ENCODE results near the gene C2CD4A. TPM values are rescaled to one million over a fixed set of nuclear protein-coding genes. Genes with fewer than 3 reads are reported as not detected.

Gene C2CD4A
- total and polyA plus RNA-seq, 10 of the 15 experiments (the other 5 are each of a cell fraction or from before 2014, with no cell fraction given): not detected

DNA sequence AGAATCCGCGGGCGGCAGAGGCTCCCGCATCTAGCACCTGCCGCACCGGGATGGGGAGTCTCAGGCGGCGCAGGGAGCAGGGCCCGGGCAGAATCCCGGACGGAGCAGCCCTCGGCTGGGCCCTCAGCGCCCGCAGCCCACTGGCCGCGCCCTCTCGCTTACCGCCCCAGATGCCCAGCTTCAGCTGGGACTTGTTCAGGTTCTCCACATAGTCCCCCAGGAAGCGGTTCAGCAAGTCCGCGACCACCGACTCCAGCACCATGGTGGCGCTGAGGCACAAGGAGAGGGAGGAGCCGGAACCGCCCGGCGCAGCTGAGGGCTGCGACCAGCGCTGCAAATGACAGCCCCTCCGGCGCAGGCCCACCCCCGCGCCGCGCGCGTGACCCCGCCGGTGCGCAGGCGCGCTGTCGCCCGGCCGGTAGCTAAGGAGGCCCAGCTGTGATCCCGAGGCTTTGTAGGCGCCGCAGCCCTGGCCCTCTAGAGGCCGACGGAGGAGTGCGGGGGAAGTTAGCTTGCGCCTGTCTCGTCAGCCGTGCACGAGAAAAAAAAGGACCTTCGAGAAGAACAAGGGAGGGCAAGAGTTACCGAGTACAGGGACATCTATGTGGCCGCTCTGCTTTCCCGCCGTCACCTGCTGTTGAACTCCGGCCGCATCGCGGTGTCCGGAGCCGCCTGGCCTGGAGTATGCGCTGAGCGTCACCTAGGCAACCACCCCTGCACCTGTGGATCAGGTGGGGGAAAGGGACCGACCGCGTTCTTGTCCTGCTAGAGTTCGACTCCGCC, 6.5 kb upstream of the C2CD4A start, which contains the start of gene VPS13C (continued):
- TF ChIP-seq, protein P1, sequence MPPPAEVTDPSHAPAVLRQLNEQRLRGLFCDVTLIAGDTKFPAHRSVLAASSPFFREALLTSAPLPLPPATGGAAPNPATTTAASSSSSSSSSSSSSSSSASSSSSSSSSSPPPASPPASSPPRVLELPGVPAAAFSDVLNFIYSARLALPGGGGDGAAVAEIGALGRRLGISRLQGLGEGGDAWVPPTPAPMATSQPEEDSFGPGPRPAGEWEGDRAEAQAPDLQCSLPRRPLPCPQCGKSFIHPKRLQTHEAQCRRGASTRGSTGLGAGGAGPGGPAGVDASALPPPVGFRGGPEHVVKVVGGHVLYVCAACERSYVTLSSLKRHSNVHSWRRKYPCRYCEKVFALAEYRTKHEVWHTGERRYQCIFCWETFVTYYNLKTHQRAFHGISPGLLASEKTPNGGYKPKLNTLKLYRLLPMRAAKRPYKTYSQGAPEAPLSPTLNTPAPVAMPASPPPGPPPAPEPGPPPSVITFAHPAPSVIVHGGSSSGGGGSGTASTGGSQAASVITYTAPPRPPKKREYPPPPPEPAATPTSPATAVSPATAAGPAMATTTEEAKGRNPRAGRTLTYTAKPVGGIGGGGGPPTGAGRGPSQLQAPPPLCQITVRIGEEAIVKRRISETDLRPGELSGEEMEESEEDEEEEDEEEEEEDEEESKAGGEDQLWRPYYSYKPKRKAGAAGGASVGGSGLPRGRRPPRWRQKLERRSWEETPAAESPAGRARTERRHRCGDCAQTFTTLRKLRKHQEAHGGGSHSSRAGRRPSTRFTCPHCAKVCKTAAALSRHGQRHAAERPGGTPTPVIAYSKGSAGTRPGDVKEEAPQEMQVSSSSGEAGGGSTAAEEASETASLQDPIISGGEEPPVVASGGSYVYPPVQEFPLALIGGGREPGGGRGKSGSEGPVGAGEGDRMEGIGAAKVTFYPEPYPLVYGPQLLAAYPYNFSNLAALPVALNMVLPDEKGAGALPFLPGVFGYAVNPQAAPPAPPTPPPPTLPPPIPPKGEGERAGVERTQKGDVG (CRISPR knock-in tag; IDR thresholded peaks at IDR 0.05): no peak
- TF ChIP-seq CHD2 (IDR thresholded peaks at IDR 0.05; ENCODE audit: borderline replicate concordance, low read depth, low read length) (peak; percentile 6; the same call in 1 of the 2 replicates), SIX5 (IDR thresholded peaks at IDR 0.05; ENCODE audit: low read depth, low read length, severe bottlenecking) (no peak), HDAC6 (IDR thresholded peaks at IDR 0.05; ENCODE audit: unreplicated experiment) (no peak), BCL11A (IDR thresholded peaks at IDR 0.05; ENCODE audit: low read depth, low read length) (peak; percentile 10; the same call in 1 of the 2 replicates), EZH2 (IDR thresholded peaks at IDR 0.05; ENCODE audit: borderline replicate concordance, control insufficient read depth, low read depth, low read length) (no peak), IKZF2 (IDR thresholded peaks at IDR 0.05) (peak; percentile 32 to 59), SREBF2 (IDR thresholded peaks at IDR 0.05; ENCODE audit: low read length) (no peak), CBX5 (IDR thresholded peaks at IDR 0.05; ENCODE audit: low read depth) (no peak), PAX5 (IDR thresholded peaks at IDR 0.05; ENCODE audit: borderline replicate concordance, low read depth, low read length) (peak; percentile 28; the same call in 1 of the 2 replicates), BMI1 (IDR thresholded peaks at IDR 0.05; ENCODE audit: borderline replicate concordance) (peak; percentile 82), SRF (IDR thresholded peaks at IDR 0.05; ENCODE audit: low read depth in 2 of 2, low read length in 2 of 2) (no peak), SMARCA5 (IDR thresholded peaks at IDR 0.05) (peak; percentile 85; the same call in 1 of the 2 replicates), TCF12 (IDR thresholded peaks at IDR 0.05; ENCODE audit: low read depth, low read length) (peak; percentile 81), RCOR1 (conservative IDR thresholded peaks at IDR 0.05; ENCODE audit: low read depth, low read length) (0 out of 2 replicates have a peak, but pooled peaks have one; percentile 30), NBN (IDR thresholded peaks at IDR 0.05) (peak; percentile 79), CHD1 (IDR thresholded peaks at IDR 0.05; ENCODE audit: low read depth, low read length) (0 out of 2 replicates have a peak, but pooled peaks have one; percentile 43)
- TF ChIP-seq, protein P2, sequence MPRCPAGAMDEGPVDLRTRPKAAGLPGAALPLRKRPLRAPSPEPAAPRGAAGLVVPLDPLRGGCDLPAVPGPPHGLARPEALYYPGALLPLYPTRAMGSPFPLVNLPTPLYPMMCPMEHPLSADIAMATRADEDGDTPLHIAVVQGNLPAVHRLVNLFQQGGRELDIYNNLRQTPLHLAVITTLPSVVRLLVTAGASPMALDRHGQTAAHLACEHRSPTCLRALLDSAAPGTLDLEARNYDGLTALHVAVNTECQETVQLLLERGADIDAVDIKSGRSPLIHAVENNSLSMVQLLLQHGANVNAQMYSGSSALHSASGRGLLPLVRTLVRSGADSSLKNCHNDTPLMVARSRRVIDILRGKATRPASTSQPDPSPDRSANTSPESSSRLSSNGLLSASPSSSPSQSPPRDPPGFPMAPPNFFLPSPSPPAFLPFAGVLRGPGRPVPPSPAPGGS (IDR thresholded peaks at IDR 0.05; ENCODE audit: borderline replicate concordance, insufficient read depth, low read depth, low read length, poor library complexity, severe bottlenecking): no peak
- TF ChIP-seq, protein P3, sequence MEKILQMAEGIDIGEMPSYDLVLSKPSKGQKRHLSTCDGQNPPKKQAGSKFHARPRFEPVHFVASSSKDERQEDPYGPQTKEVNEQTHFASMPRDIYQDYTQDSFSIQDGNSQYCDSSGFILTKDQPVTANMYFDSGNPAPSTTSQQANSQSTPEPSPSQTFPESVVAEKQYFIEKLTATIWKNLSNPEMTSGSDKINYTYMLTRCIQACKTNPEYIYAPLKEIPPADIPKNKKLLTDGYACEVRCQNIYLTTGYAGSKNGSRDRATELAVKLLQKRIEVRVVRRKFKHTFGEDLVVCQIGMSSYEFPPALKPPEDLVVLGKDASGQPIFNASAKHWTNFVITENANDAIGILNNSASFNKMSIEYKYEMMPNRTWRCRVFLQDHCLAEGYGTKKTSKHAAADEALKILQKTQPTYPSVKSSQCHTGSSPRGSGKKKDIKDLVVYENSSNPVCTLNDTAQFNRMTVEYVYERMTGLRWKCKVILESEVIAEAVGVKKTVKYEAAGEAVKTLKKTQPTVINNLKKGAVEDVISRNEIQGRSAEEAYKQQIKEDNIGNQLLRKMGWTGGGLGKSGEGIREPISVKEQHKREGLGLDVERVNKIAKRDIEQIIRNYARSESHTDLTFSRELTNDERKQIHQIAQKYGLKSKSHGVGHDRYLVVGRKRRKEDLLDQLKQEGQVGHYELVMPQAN (conservative IDR thresholded peaks at IDR 0.05): peak; percentile 60; the same call in 1 of the 2 replicates
- TF ChIP-seq, protein P4, sequence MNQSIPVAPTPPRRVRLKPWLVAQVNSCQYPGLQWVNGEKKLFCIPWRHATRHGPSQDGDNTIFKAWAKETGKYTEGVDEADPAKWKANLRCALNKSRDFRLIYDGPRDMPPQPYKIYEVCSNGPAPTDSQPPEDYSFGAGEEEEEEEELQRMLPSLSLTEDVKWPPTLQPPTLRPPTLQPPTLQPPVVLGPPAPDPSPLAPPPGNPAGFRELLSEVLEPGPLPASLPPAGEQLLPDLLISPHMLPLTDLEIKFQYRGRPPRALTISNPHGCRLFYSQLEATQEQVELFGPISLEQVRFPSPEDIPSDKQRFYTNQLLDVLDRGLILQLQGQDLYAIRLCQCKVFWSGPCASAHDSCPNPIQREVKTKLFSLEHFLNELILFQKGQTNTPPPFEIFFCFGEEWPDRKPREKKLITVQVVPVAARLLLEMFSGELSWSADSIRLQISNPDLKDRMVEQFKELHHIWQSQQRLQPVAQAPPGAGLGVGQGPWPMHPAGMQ (IDR thresholded peaks at IDR 0.05; ENCODE audit: borderline replicate concordance): no peak

Data from GM12878 (cell line).